Measurements from ENCODE around the gene RHBDD3. TPM values are rescaled to one million over a fixed set of nuclear protein-coding genes. Genes with fewer than 3 reads are reported as not detected.

RHBDD3 gene
- total RNA-seq, 6 donors from 2014 or later: 17.3 to 47.1 (median 27.9) TPM

GRCh38 chr22:29291215-29291614 lies 23.4 kb upstream of the RHBDD3 start:
- Histone ChIP-seq H3K9me3 (no peaks in the 10 kb centered on the region), H3K4me3 (no peak overlapping the region), H3K27ac (no peak overlapping the region), H3K36me3 (peaks cover 54 to 100% (median 87%) of the 10 kb centered on the region in 4 donors), H3K4me1 (no peaks in the 10 kb centered on the region), H3K27me3 (no peaks in the 10 kb centered on the region)
- WGBS, 2 donors: 76 to 77% methylated on average over 7 of the region's 7 CpGs
- ATAC-seq (ENCODE audit: low FRiP score in 2 of 2): no peak
- no peak for TF ChIP-seq POLR2A (IDR thresholded peaks at IDR 0.05)
- no peak for DNase-seq

DNA sequence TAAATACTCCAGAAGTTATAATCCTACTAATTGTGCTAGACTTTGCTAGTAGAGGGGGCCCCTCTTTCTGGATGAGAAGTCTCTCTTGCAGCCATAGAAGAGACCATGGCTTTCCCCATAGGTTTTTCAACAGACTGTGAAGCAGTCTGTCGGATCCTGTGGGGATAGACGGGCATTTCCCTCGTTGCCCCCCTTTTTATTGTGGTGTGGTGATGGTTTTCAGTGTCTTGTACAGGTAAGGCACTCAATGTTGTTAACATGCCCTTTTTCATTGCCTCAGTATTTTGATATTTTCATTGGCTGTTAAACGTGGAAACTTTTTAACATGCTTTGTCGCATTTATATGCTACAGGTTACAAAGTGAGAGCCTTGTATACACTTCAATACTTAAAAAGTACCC lies 22.3 kb upstream of the RHBDD3 start:
- Histone ChIP-seq H3K27me3 (no peaks in the 10 kb centered on the region), H3K9me3 (no peaks in the 10 kb centered on the region), H3K4me3 (no peak overlapping the region), H3K4me1 (no peaks in the 10 kb centered on the region), H3K36me3 (peaks cover 50 to 100% (median 87%) of the 10 kb centered on the region in 4 donors), H3K27ac (no peak overlapping the region)
- no peak for ATAC-seq (ENCODE audit: low FRiP score in 2 of 2)
- no peak for DNase-seq
- TF ChIP-seq, protein P1, sequence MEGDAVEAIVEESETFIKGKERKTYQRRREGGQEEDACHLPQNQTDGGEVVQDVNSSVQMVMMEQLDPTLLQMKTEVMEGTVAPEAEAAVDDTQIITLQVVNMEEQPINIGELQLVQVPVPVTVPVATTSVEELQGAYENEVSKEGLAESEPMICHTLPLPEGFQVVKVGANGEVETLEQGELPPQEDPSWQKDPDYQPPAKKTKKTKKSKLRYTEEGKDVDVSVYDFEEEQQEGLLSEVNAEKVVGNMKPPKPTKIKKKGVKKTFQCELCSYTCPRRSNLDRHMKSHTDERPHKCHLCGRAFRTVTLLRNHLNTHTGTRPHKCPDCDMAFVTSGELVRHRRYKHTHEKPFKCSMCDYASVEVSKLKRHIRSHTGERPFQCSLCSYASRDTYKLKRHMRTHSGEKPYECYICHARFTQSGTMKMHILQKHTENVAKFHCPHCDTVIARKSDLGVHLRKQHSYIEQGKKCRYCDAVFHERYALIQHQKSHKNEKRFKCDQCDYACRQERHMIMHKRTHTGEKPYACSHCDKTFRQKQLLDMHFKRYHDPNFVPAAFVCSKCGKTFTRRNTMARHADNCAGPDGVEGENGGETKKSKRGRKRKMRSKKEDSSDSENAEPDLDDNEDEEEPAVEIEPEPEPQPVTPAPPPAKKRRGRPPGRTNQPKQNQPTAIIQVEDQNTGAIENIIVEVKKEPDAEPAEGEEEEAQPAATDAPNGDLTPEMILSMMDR (IDR thresholded peaks at IDR 0.05): no peak
- TF ChIP-seq POLR2A (IDR thresholded peaks at IDR 0.05): no peak
- TF ChIP-seq POLR2AphosphoS5 (IDR thresholded peaks at IDR 0.05): no peak
- no peak for TF ChIP-seq EP300 (IDR thresholded peaks at IDR 0.05)
- WGBS, 2 donors: 80 to 81% methylated on average over 5 of the region's 5 CpGs

GRCh38 chr22:29288837-29289236 lies 21.1 kb upstream of the RHBDD3 start:
- 62 to 66% methylated on average over 2 of the region's 2 CpGs for WGBS, 2 donors
- ATAC-seq (ENCODE audit: low FRiP score in 2 of 2) (no peak), DNase-seq (no peak)
- H3K4me3 ChIP-seq: no peak overlapping the region
- no peak overlapping the region for H3K27ac ChIP-seq
- no peaks in the 10 kb centered on the region for H3K4me1 ChIP-seq
- no peaks in the 10 kb centered on the region for H3K9me3 ChIP-seq
- H3K27me3 ChIP-seq: no peaks in the 10 kb centered on the region
- peaks cover 51 to 100% (median 87%) of the 10 kb centered on the region in 4 donors for H3K36me3 ChIP-seq
- no peak for TF ChIP-seq POLR2A (IDR thresholded peaks at IDR 0.05)
- TF ChIP-seq POLR2AphosphoS5 (IDR thresholded peaks at IDR 0.05): no peak
- TF ChIP-seq, protein P1 (IDR thresholded peaks at IDR 0.05): no peak
- no peak for TF ChIP-seq EP300 (IDR thresholded peaks at IDR 0.05)

DNA sequence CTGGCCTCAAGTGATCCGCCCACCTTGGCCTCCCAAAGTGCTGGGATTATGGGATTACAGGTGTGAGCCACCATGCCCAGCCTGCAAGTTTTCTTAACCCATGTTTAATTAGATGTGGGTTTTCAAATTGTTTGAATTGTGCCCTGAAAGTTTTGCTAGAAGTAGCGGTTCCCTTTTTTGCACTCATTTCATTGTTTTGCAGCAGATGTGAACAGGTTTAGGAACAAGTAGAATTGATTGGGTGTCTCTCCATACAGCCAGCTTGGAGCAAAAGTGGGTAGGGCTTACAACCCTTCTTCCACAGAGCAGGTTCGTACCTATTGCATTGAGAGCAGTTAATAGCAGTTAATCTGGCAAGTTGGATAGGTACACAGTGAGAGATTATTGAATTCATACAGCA lies 16.4 kb upstream of the RHBDD3 start:
- TF ChIP-seq POLR2A (IDR thresholded peaks at IDR 0.05) (no peak), POLR2AphosphoS5 (IDR thresholded peaks at IDR 0.05) (no peak), EP300 (IDR thresholded peaks at IDR 0.05) (no peak)
- TF ChIP-seq, protein P1 (IDR thresholded peaks at IDR 0.05): no peak
- no peak for ATAC-seq (ENCODE audit: low FRiP score in 2 of 2)
- H3K9me3 ChIP-seq: no peaks in the 10 kb centered on the region
- no peak overlapping the region for H3K4me3 ChIP-seq
- WGBS, 2 donors: 90 to 100% methylated on average over 3 of the region's 3 CpGs
- no peaks in the 10 kb centered on the region for H3K27me3 ChIP-seq
- no peak overlapping the region for H3K27ac ChIP-seq
- DNase-seq: no peak
- H3K4me1 ChIP-seq: no peaks in the 10 kb centered on the region
- peaks cover 70 to 100% (median 95%) of the 10 kb centered on the region in 4 donors for H3K36me3 ChIP-seq

DNA sequence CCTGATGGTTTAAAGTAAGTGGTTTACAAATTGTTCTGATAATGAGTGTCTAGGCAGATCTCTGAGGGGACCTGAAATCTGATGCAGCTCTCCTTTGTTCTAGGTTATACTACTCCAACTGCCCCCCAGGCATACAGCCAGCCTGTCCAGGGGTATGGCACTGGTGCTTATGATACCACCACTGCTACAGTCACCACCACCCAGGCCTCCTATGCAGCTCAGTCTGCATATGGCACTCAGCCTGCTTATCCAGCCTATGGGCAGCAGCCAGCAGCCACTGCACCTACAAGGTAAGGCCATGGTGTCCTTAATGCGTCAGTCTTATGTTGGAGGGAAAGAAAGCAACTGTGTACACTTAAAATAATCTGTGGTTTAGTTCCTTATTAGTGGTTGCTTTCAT lies 10.1 kb upstream of the RHBDD3 start:
- 85 to 100% methylated on average over 1 of the region's 1 CpG for WGBS, 2 donors
- H3K36me3 ChIP-seq: peaks cover 63 to 100% (median 85%) of the 10 kb centered on the region in 4 donors
- no peak for TF ChIP-seq POLR2A (IDR thresholded peaks at IDR 0.05)
- TF ChIP-seq, protein P1 (IDR thresholded peaks at IDR 0.05): no peak
- TF ChIP-seq POLR2AphosphoS5 (IDR thresholded peaks at IDR 0.05): no peak
- TF ChIP-seq EP300 (IDR thresholded peaks at IDR 0.05): no peak
- no peaks in the 10 kb centered on the region for H3K9me3 ChIP-seq
- H3K27me3 ChIP-seq: no peaks in the 10 kb centered on the region
- H3K4me1 ChIP-seq: peaks cover 19 to 42% (median 26%) of the 10 kb centered on the region in 4 donors
- no peak overlapping the region for H3K27ac ChIP-seq
- DNase-seq (no peak), ATAC-seq (ENCODE audit: low FRiP score in 2 of 2) (no peak)
- H3K4me3 ChIP-seq: no peak overlapping the region
